PC-9 (cell line): ENCODE results near the gene FAM111A. TPM values are rescaled to one million over a fixed set of nuclear protein-coding genes. Genes with fewer than 3 reads are reported as not detected.

Source experiments
- BruUV-seq: library from RNA; stranded (reverse); fragments of 400-500 nt; replicated peaks from 2 replicates; lab custom pipeline; 2021; lab: Mats Ljungman, UMichigan
- CTCF ChIA-PET: fragments of 300-600 bp; sonication (Branson Sonifier 250); formaldehyde crosslinking; loops from one replicate; lab custom pipeline; 2022; ENCODE audit warnings: antibody characterized with exemption; lab: Charles Lee
- POLR2A ChIA-PET: fragments of 300-600 bp; sonication (Branson Sonifier 250); formaldehyde crosslinking; loops from one replicate; lab custom pipeline; 2022; ENCODE audit warnings: antibody characterized with exemption; ENCODE audit not compliant: unreplicated experiment; lab: Charles Lee
- DNase-seq, 2 experiments: peaks; one replicate each; pipeline versions ENCODE4 v3.0.0 to v3.0.0-alpha.2; 2015 to 2022; ENCODE audit warnings: mixed read lengths in 1 of 2
- H2AFZ ChIP-seq: fragments of 200-600 bp; sonication (generic); 2 replicates; pipeline ENCODE4 v1.8.1; 2017; ENCODE audit warnings: antibody characterized with exemption
- H3F3A ChIP-seq: fragments of 200-600 bp; sonication (generic); 2 replicates; pipeline ENCODE4 v1.8.1; 2017; ENCODE audit warnings: antibody characterized with exemption, mild to moderate bottlenecking, low read depth; ENCODE audit not compliant: insufficient read depth
- H3K27ac ChIP-seq: fragments of 200-600 bp; sonication (generic); 2 replicates; pipeline ENCODE4 v1.6.1; 2016; ENCODE audit warnings: mixed run types
- H3K27me3 ChIP-seq: fragments of 200-600 bp; sonication (generic); 2 replicates; pipeline ENCODE4 v1.6.1; 2016; ENCODE audit warnings: low read depth, mixed run types; ENCODE audit not compliant: insufficient read depth
- H3K36me3 ChIP-seq: fragments of 200-600 bp; sonication (generic); 2 replicates; pipeline ENCODE4 v1.6.1; 2016; ENCODE audit warnings: low read depth, mixed run types
- H3K4me1 ChIP-seq: fragments of 200-600 bp; sonication (generic); replicated peaks from 2 replicates; pipeline ENCODE4 v1.6.1; 2016; ENCODE audit warnings: mixed run types; ENCODE audit not compliant: insufficient read depth
- H3K4me2 ChIP-seq: fragments of 200-600 bp; sonication (generic); 2 replicates; pipeline ENCODE4 v1.6.1; 2017; ENCODE audit warnings: mixed run types
- H3K4me3 ChIP-seq: fragments of 200-600 bp; sonication (generic); 2 replicates; pipeline ENCODE4 v1.6.1; 2016; ENCODE audit warnings: mixed run types
- H3K79me2 ChIP-seq: fragments of 200-600 bp; sonication (generic); 2 replicates; pipeline ENCODE4 v1.6.1; 2017; ENCODE audit warnings: low read depth, mixed run types
- H3K9me2 ChIP-seq: fragments of 200-600 bp; sonication (generic); 2 replicates; pipeline ENCODE4 v1.8.1; 2017; ENCODE audit warnings: mild to moderate bottlenecking; ENCODE audit not compliant: insufficient read depth
- H3K9me3 ChIP-seq: fragments of 200-600 bp; sonication (generic); 2 replicates; pipeline ENCODE4 v1.8.1; 2016; ENCODE audit warnings: low read depth; ENCODE audit not compliant: insufficient read depth
- H4K20me1 ChIP-seq: fragments of 200-600 bp; sonication (generic); 2 replicates; pipeline ENCODE4 v1.8.1; 2017; ENCODE audit not compliant: insufficient read depth
- CTCF ChIP-seq: fragments of 200-600 bp; sonication (generic); conservative IDR thresholded peaks from 2 replicates; pipeline ENCODE4 v1.6.1; 2017; ENCODE audit warnings: mixed run types, antibody characterized with exemption, mild to moderate bottlenecking, moderate library complexity
- EZH2 ChIP-seq: fragments of 200-600 bp; sonication (generic); IDR thresholded peaks from 2 replicates; pipeline ENCODE4 v1.8.0; 2017; ENCODE audit warnings: antibody characterized with exemption, low read depth
- intact Hi-C: fragments of 100-400 bp; cut with micrococcal nuclease; formaldehyde crosslinking; loops from one replicate; pipeline ENCODE4 v1.10.0; 2022; ENCODE audit not compliant: unreplicated experiment
- total RNA-seq: library from RNA; stranded (reverse); gene quantifications from 2 replicates; pipeline ENCODE4 v1.2.3, GENCODE V29; 2021

FAM111A gene
- total RNA-seq, 1 experiment from 2014 or later = 95.3 TPM

DNA sequence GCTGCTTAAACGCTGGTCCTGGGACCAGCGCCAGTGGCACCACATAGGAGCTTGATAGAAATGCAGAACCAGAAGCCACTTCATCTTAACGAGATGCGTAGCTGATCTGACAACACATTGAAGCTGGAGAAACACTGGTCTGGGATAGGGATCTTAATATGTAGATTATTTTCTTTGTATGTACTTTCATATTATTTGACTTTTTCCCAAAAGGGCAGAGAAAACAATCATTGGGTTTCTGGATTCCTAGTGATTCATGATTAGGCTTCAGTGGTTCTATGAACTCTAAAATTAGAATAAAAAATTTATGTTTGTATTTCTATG lies 57.7 kb downstream of the FAM111A start:
- no peaks in the 10 kb centered on the region for H3K9me3 ChIP-seq
- no peaks in the 10 kb centered on the region for H4K20me1 ChIP-seq
- CTCF ChIA-PET = no interaction called here
- no peaks in the 10 kb centered on the region for H3K9me2 ChIP-seq
- H3K36me3 ChIP-seq = peaks cover 74% of the 10 kb centered on the region
- H3K27me3 ChIP-seq = no peaks in the 10 kb centered on the region
- no peaks in the 10 kb centered on the region for H3K79me2 ChIP-seq
- no peak for DNase-seq
- H3K27ac ChIP-seq = no peak overlapping the region
- H2AFZ ChIP-seq = no peak overlapping the region
- H3K4me3 ChIP-seq = no peak overlapping the region
- peaks cover 4% of the 10 kb centered on the region for H3F3A ChIP-seq
- no peak for TF ChIP-seq CTCF
- no peak for TF ChIP-seq EZH2
- no peaks in the 10 kb centered on the region for H3K4me1 ChIP-seq
- H3K4me2 ChIP-seq = no peak overlapping the region
- BruUV-seq = no TSS peak
- intact Hi-C loops = no loop called here
- POLR2A ChIA-PET = no interaction called here

DNA sequence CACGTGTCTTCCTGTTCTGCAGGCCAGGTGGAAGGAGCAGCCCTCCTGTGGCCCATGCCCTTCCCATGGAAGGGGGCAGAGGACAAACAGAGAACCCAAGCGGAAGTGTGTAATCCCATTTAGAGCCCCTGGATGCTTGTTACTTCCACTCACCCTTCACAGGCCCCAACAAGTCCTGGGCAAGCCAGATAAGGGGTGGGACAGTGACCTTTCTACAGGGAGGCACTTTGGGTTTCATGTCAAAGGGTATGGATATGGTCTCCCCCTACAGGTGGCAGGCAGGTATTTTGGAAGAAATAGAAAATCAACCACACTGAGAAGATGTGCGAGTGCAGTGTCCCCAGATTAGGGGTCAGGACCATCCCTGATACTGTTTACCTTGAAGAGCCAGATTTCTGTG lies 58.7 kb downstream of the FAM111A start:
- H3K4me3 ChIP-seq = no peak overlapping the region
- peaks cover 65% of the 10 kb centered on the region for H3K36me3 ChIP-seq
- no peaks in the 10 kb centered on the region for H3K27me3 ChIP-seq
- no peak overlapping the region for H3K4me2 ChIP-seq
- H3K79me2 ChIP-seq = no peaks in the 10 kb centered on the region
- ChIA-PET POLR2A (interaction anchor here (0.6 kb wide), 2 partner anchors 15 to 379 kb away, joined by 3 read pairs; no protein-coding TSS in a partner anchor), CTCF (interaction anchor here (1.2 kb wide), 1 partner anchor 30 kb away, joined by 5 read pairs; the partner anchor contains the start of gene DTX4)
- no peak overlapping the region for H3K27ac ChIP-seq
- H2AFZ ChIP-seq = no peak overlapping the region
- intact Hi-C loops = no loop called here
- no TSS peak for BruUV-seq
- no peaks in the 10 kb centered on the region for H3K9me2 ChIP-seq
- no peak for TF ChIP-seq EZH2
- peak; percentile 65 for TF ChIP-seq CTCF
- no peaks in the 10 kb centered on the region for H3K9me3 ChIP-seq
- peaks cover 6% of the 10 kb centered on the region for H3F3A ChIP-seq
- no peaks in the 10 kb centered on the region for H3K4me1 ChIP-seq
- H4K20me1 ChIP-seq = no peaks in the 10 kb centered on the region
- no peak for DNase-seq

Other genes with a start within 250 kb of the FAM111A start
- gene GLYATL1, start 203.4 kb upstream of the FAM111A start, total RNA-seq = not detected in 2 replicates
- not detected in 2 replicates for gene GLYATL1B, start 56.5 kb upstream of the FAM111A start, total RNA-seq
- gene FAM111B, start 35.6 kb upstream of the FAM111A start, total RNA-seq = 8.5 and 12.0 TPM in 2 replicates
- 28.4 and 34.5 TPM in 2 replicates for gene DTX4, start 29.3 kb downstream of the FAM111A start, total RNA-seq
- gene MPEG1, start 70.1 kb downstream of the FAM111A start, total RNA-seq = not detected in 2 replicates
- not detected in 2 replicates for gene OR5AN1, start 216.0 kb downstream of the FAM111A start, total RNA-seq